Neural crest cell (in vitro differentiated cells): Measurements from ENCODE around the gene EEF1AKMT4. TPM values are rescaled to one million over a fixed set of nuclear protein-coding genes. Genes with fewer than 3 reads are reported as not detected.

Experiments used
- DNase-seq: peaks from one replicate; pipeline ENCODE4 v3.0.0; 2021; ENCODE audit warnings: low read depth, mixed read lengths, low spot score
- H3K27ac Mint-ChIP-seq: one replicate; pipeline ENCODE4 v1.8.0; 2021; ENCODE audit warnings: mild to moderate bottlenecking, mixed read lengths; ENCODE audit not compliant: unreplicated experiment
- H3K27me3 Mint-ChIP-seq: 2 replicates; pipeline ENCODE4 v1.8.0; 2021; ENCODE audit warnings: low read depth, mild to moderate bottlenecking, mixed read lengths
- H3K36me3 Mint-ChIP-seq: 2 replicates; pipeline ENCODE4 v1.8.0; 2021; ENCODE audit warnings: low read depth, mild to moderate bottlenecking, mixed read lengths
- H3K4me1 Mint-ChIP-seq: 2 replicates; pipeline ENCODE4 v1.8.0; 2021; ENCODE audit warnings: mixed read lengths
- H3K4me3 Mint-ChIP-seq: one replicate; pipeline ENCODE4 v1.8.0; 2021; ENCODE audit warnings: mild to moderate bottlenecking, mixed read lengths
- H3K9me3 Mint-ChIP-seq: 2 replicates; pipeline ENCODE4 v1.8.0; 2021; ENCODE audit warnings: mixed read lengths
- total RNA-seq: library from RNA; stranded (reverse); gene quantifications from 2 replicates; pipeline ENCODE4 v1.2.1, GENCODE V29; 2021
- TF ChIP-seq, protein P1 (sequence below): fragments of 200-600 bp; sonication (generic); conservative IDR thresholded peaks from 2 replicates; pipeline ENCODE4 v1.5.0; 2021; ENCODE audit warnings: antibody characterized with exemption, mild to moderate bottlenecking

Gene EEF1AKMT4
- total RNA-seq, 1 donor from 2014 or later: 3.4 TPM

DNA sequence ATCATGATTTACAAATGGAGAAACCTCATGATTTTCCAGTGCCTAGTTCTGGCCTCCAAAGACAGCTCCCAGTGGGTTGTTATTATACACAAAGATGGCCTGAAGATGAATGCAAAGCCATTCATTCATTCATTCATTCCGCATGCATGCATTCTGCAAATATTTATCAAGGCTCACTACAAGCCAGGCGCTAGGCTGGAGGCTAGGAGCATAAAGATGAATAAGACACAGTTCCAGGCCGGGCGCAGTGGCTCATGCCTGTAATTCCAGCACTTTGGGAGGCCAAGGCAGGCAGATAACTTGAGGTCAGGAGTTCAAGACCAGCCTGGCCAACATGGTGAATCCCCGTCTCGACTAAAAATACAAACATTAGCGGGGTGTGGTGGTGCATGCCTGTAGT, 47.1 kb downstream of the EEF1AKMT4 start:
- no peaks in the 10 kb centered on the region for H3K27me3 Mint-ChIP-seq
- H3K36me3 Mint-ChIP-seq: peaks cover 3% of the 10 kb centered on the region
- TF ChIP-seq, protein P1, sequence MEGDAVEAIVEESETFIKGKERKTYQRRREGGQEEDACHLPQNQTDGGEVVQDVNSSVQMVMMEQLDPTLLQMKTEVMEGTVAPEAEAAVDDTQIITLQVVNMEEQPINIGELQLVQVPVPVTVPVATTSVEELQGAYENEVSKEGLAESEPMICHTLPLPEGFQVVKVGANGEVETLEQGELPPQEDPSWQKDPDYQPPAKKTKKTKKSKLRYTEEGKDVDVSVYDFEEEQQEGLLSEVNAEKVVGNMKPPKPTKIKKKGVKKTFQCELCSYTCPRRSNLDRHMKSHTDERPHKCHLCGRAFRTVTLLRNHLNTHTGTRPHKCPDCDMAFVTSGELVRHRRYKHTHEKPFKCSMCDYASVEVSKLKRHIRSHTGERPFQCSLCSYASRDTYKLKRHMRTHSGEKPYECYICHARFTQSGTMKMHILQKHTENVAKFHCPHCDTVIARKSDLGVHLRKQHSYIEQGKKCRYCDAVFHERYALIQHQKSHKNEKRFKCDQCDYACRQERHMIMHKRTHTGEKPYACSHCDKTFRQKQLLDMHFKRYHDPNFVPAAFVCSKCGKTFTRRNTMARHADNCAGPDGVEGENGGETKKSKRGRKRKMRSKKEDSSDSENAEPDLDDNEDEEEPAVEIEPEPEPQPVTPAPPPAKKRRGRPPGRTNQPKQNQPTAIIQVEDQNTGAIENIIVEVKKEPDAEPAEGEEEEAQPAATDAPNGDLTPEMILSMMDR: no peak
- peaks cover 17% of the 10 kb centered on the region for H3K4me1 Mint-ChIP-seq
- peak overlapping the region; percentile 38 for H3K4me3 Mint-ChIP-seq
- H3K27ac Mint-ChIP-seq: no peak overlapping the region
- no peak for DNase-seq
- no peaks in the 10 kb centered on the region for H3K9me3 Mint-ChIP-seq

DNA sequence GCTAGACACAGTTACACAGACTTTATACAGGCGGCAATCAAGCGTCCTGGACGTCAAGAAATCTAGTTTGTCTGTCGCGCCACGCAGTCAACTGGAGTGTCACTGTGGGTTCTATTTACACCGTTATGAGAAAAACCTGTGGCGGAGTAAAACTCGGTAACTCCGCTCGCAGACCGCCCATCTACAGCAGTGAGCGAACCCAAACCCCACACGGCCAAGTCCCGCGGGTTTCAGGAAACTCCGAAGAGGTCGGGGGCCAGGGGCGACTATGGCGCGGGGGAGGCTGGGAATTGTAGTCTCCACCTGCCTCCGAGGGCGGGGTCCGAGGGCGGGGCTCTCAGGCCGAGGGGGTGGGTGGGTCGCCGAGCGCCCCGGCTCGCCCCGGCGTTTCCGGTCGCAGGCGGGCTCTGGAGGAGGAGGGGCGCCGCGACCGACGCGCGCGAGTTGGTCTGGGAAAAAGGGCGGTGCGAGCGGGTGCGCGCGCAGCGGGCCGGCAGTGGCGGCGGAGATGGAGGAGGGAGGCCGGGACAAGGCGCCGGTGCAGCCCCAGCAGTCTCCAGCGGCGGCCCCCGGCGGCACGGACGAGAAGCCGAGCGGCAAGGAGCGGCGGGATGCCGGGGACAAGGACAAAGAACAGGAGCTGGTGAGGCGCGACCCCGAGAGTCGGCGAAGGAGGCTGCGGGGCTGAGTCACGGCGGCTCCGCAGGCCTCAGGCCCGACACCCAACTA, 49.5 kb downstream of the EEF1AKMT4 start, which contains the start of gene PSMD2:
TSS of gene PSMD2 (plus strand) at position 483 of the 729 bp plus-strand sequence. CDS start at position 509, 26 bp downstream.
- no peaks in the 10 kb centered on the region for H3K27me3 Mint-ChIP-seq
- peaks cover 15% of the 10 kb centered on the region for H3K36me3 Mint-ChIP-seq
- H3K27ac Mint-ChIP-seq: peak within 1 kb of the TSS; percentile 87
- DNase-seq: peak; percentile 92
- TF ChIP-seq, protein P1: peak; percentile 14
- H3K9me3 Mint-ChIP-seq: no peaks in the 10 kb centered on the region
- peak within 1 kb of the TSS; percentile 95 for H3K4me3 Mint-ChIP-seq
- H3K4me1 Mint-ChIP-seq: peaks cover 17% of the 10 kb centered on the region

DNA sequence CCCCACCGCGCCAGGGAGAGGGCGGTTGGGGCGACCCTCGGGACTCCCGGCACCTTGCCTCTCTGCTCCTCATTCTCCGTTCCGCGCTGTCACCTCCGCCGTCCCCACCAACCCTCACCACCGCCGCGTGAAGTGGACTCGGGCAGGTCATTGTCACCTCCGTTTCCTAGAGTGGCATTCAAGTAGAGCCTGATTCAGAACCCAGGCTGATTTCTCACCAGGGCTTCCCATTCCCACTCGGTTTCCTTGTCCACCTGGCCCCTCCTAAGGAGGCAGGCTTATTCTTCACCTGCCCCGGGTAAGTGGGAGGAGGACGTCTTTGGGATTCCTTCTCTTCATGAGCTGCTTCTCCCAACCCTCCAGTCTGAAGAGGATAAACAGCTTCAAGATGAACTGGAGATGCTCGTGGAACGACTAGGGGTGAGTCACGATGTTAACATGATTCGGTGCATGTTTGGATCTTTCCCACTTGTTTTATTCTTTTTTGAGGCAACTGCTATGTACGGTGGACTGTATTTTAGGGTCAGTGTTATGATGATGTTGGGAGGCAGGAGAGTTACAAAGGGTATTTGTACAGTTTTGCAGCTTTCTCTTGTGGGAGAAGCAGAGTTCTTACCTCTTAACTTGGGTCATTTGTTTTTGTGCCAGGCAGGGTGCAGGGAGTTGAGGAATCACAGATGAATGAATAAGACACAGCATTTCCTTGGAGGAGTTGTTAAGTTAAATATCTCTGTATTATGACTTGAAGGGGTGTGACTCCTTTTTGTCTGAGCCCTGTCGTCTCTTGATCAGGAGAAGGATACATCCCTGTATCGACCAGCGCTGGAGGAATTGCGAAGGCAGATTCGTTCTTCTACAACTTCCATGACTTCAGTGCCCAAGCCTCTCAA, 50.3 kb downstream of the EEF1AKMT4 start:
- Mint-ChIP-seq H3K27ac (peak overlapping the region; percentile 87), H3K4me1 (peaks cover 17% of the 10 kb centered on the region), H3K27me3 (no peaks in the 10 kb centered on the region), H3K9me3 (no peaks in the 10 kb centered on the region), H3K36me3 (peaks cover 18% of the 10 kb centered on the region), H3K4me3 (peak overlapping the region; percentile 95)
- TF ChIP-seq, protein P1: no peak
- DNase-seq: no peak

DNA sequence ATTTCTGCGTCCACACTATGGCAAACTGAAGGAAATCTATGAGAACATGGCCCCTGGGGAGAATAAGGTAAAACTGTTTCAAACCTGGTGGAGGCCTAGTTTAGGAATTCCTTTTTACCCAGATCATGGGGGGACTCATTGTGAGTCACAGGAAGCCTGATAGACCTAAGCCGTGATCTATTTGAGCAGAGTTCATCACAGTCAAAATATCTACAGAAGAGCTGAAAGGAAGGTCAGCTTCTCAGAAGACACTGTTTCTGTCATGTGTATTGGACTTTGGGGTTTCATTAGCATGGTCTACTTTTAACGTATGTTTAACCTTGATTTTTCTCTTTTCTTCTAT, 50.9 kb downstream of the EEF1AKMT4 start:
- Mint-ChIP-seq H3K4me3 (peak overlapping the region; percentile 95), H3K27me3 (no peaks in the 10 kb centered on the region), H3K9me3 (no peaks in the 10 kb centered on the region), H3K27ac (no peak overlapping the region), H3K36me3 (peaks cover 18% of the 10 kb centered on the region), H3K4me1 (peaks cover 17% of the 10 kb centered on the region)
- TF ChIP-seq, protein P1: no peak
- no peak for DNase-seq

DNA sequence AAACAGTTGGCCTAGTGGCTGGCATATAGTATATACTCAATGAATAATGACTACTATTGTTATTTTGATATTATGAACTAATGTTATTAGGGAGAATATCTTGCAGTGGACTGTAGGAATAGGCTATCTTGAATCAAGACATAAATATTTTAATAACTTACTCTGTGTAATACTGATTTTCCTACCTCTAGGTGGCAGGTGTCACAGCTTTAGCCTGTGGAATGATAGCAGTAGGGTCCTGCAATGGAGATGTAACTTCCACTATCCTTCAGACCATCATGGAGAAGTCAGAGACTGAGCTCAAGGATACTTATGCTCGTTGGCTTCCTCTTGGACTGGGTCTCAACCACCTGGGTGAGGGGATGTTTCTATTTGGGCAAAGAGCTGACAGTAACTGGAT, 56.1 kb downstream of the EEF1AKMT4 start:
- TF ChIP-seq, protein P1: peak; percentile 58
- DNase-seq: no peak
- Mint-ChIP-seq H3K27me3 (no peaks in the 10 kb centered on the region), H3K4me3 (peak overlapping the region; percentile 47), H3K36me3 (peaks cover 39% of the 10 kb centered on the region), H3K9me3 (no peaks in the 10 kb centered on the region), H3K27ac (no peak overlapping the region), H3K4me1 (peaks cover 2% of the 10 kb centered on the region)
